Panc1 (cell line): ENCODE results near the gene AGBL1. TPM values are rescaled to one million over a fixed set of nuclear protein-coding genes. Genes with fewer than 3 reads are reported as not detected.

Experiments
- ATAC-seq: fragments of 200-7000 bp; cut with Tn5 transposase; 2 replicates; pipeline ENCODE4 v1.9.1; 2020; ENCODE audit warnings: mild to moderate bottlenecking, moderate library complexity
- BruUV-seq: library from RNA; stranded (reverse); fragments of 400-500 nt; replicated peaks from 2 replicates; lab custom pipeline; 2021; lab: Mats Ljungman, UMichigan
- CTCF ChIA-PET: fragments of 300-600 bp; sonication (Branson Sonifier 250); formaldehyde crosslinking; loops from one replicate; lab custom pipeline; 2022; ENCODE audit warnings: antibody characterized with exemption; lab: Charles Lee
- POLR2A ChIA-PET: fragments of 300-600 bp; sonication (Branson Sonifier 250); formaldehyde crosslinking; loops from one replicate; lab custom pipeline; 2022; ENCODE audit warnings: antibody characterized with exemption; lab: Charles Lee
- DNase-seq: peaks from one replicate; pipeline ENCODE4 v3.0.0-alpha.2; 2010; ENCODE audit warnings: low read depth, low spot score
- H3K27ac ChIP-seq: 2 replicates; pipeline ENCODE4 v1.5.1; 2011; ENCODE audit warnings: mild to moderate bottlenecking, low read length, inconsistent platforms
- H3K27me3 ChIP-seq: fragments of 200-500 bp; sonication (Bioruptor generic); 2 replicates; pipeline ENCODE4 v1.6.0; 2014; ENCODE audit warnings: low read length, inconsistent platforms; ENCODE audit not compliant: control insufficient read depth, insufficient read depth
- H3K36me3 ChIP-seq: fragments of 200-500 bp; sonication (Bioruptor generic); 2 replicates; pipeline ENCODE4 v1.5.1; 2014; ENCODE audit warnings: inconsistent platforms, mild to moderate bottlenecking, low read length, moderate library complexity; ENCODE audit not compliant: control insufficient read depth, insufficient read depth
- H3K4me1 ChIP-seq: 2 replicates; pipeline ENCODE4 v1.5.1; 2011; ENCODE audit warnings: inconsistent platforms, mild to moderate bottlenecking, low read length, moderate library complexity; ENCODE audit not compliant: control insufficient read depth, insufficient read depth
- H3K4me3 ChIP-seq, 2 experiments: 2 replicates each; pipeline ENCODE4 v1.5.1; 2011 to 2012; ENCODE audit warnings: low read depth in 2 of 2, low read length in 2 of 2, mild to moderate bottlenecking in 2 of 2, inconsistent platforms in 1 of 2, moderate library complexity in 1 of 2
- H3K9me3 ChIP-seq: fragments of 200-500 bp; sonication (Bioruptor generic); 2 replicates; pipeline ENCODE4 v1.5.1; 2014; ENCODE audit warnings: low read depth, mild to moderate bottlenecking, inconsistent platforms, low read length, moderate library complexity; ENCODE audit not compliant: control insufficient read depth, insufficient read depth
- POLR2AphosphoS5 ChIP-seq: IDR thresholded peaks from 2 replicates; pipeline ENCODE4 v1.6.1; 2012; ENCODE audit warnings: mild to moderate bottlenecking, low read depth, low read length, moderate library complexity
- SIN3A ChIP-seq: IDR thresholded peaks from 2 replicates; pipeline ENCODE4 v1.6.1; 2012; ENCODE audit warnings: low read depth, mild to moderate bottlenecking, low read length, moderate library complexity, borderline replicate concordance; ENCODE audit not compliant: insufficient read depth
- TCF7L2 ChIP-seq: IDR thresholded peaks from 2 replicates; pipeline ENCODE4 v1.6.1; 2011; ENCODE audit warnings: mild to moderate bottlenecking, low read depth, low read length, inconsistent platforms
- in situ Hi-C: cut with HindIII; loops from 2 replicates; pipeline ENCODE4 v1.10.0; 2016; ENCODE audit warnings: low sequenced_read_pairs, low pct_unique_long_range_greater_than_20kb
- intact Hi-C: fragments of 100-400 bp; cut with micrococcal nuclease; formaldehyde crosslinking; loops from one replicate; pipeline ENCODE4 v1.10.0; 2022; ENCODE audit not compliant: unreplicated experiment
- total RNA-seq: library from RNA; stranded (reverse); gene quantifications from one replicate; pipeline ENCODE4 v1.2.1, GENCODE V29; 2021; ENCODE audit not compliant: unreplicated experiment
- TF ChIP-seq, protein P1 (sequence below), 2 experiments: IDR thresholded peaks; 2 replicates each; pipeline ENCODE4 v1.6.1; 2011 to 2012; ENCODE audit warnings: low read depth in 2 of 2, control low read depth in 1 of 2, low read length in 1 of 2, mild to moderate bottlenecking in 1 of 2, moderate library complexity in 1 of 2; ENCODE audit not compliant: insufficient read depth in 1 of 2
- TF ChIP-seq, protein P2 (sequence below): fragments of 450-650 bp; IDR thresholded peaks from 2 replicates; pipeline ENCODE4 v1.5.1; 2017; ENCODE audit warnings: mild to moderate bottlenecking

Gene AGBL1
- total RNA-seq, 1 experiment from 2014 or later: not detected

DNA sequence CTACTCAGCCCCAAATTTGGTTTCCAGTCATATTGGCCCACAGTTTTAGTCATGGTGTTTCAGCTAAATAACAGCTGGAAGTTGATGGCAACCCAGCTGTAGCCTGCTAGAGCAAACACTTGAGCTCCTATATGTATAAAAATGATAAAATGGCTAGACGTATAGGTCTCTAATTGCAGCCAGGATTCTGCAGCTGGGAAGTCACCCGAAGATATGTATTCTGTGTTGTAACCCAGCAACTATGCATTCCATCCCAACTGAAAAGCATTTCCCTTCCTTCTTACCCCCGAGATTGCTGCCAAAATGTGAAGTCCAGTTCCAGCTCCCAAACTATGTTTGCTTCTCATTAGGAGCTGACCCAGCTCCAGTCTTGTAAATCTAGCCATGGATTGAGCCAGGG is 408.4 kb downstream of the AGBL1 start:
- POLR2A ChIA-PET: no interaction called here
- no peak overlapping the region for H3K27ac ChIP-seq
- TF ChIP-seq, protein P1, sequence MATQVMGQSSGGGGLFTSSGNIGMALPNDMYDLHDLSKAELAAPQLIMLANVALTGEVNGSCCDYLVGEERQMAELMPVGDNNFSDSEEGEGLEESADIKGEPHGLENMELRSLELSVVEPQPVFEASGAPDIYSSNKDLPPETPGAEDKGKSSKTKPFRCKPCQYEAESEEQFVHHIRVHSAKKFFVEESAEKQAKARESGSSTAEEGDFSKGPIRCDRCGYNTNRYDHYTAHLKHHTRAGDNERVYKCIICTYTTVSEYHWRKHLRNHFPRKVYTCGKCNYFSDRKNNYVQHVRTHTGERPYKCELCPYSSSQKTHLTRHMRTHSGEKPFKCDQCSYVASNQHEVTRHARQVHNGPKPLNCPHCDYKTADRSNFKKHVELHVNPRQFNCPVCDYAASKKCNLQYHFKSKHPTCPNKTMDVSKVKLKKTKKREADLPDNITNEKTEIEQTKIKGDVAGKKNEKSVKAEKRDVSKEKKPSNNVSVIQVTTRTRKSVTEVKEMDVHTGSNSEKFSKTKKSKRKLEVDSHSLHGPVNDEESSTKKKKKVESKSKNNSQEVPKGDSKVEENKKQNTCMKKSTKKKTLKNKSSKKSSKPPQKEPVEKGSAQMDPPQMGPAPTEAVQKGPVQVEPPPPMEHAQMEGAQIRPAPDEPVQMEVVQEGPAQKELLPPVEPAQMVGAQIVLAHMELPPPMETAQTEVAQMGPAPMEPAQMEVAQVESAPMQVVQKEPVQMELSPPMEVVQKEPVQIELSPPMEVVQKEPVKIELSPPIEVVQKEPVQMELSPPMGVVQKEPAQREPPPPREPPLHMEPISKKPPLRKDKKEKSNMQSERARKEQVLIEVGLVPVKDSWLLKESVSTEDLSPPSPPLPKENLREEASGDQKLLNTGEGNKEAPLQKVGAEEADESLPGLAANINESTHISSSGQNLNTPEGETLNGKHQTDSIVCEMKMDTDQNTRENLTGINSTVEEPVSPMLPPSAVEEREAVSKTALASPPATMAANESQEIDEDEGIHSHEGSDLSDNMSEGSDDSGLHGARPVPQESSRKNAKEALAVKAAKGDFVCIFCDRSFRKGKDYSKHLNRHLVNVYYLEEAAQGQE (IDR thresholded peaks at IDR 0.05; ENCODE audit: insufficient read depth in 1 of 2, low read depth in 2 of 2, low read length in 1 of 2): no peak
- TF ChIP-seq, protein P2, sequence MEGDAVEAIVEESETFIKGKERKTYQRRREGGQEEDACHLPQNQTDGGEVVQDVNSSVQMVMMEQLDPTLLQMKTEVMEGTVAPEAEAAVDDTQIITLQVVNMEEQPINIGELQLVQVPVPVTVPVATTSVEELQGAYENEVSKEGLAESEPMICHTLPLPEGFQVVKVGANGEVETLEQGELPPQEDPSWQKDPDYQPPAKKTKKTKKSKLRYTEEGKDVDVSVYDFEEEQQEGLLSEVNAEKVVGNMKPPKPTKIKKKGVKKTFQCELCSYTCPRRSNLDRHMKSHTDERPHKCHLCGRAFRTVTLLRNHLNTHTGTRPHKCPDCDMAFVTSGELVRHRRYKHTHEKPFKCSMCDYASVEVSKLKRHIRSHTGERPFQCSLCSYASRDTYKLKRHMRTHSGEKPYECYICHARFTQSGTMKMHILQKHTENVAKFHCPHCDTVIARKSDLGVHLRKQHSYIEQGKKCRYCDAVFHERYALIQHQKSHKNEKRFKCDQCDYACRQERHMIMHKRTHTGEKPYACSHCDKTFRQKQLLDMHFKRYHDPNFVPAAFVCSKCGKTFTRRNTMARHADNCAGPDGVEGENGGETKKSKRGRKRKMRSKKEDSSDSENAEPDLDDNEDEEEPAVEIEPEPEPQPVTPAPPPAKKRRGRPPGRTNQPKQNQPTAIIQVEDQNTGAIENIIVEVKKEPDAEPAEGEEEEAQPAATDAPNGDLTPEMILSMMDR: no peak
- intact Hi-C loops (no loop called here), in situ Hi-C loops (no loop called here)
- BruUV-seq: no TSS peak
- no peaks in the 10 kb centered on the region for H3K27me3 ChIP-seq
- no peak for DNase-seq
- no peak overlapping the region for H3K4me3 ChIP-seq
- no peaks in the 10 kb centered on the region for H3K36me3 ChIP-seq
- no peaks in the 10 kb centered on the region for H3K9me3 ChIP-seq
- CTCF ChIA-PET: no interaction called here
- ATAC-seq: no peak
- no peaks in the 10 kb centered on the region for H3K4me1 ChIP-seq

DNA sequence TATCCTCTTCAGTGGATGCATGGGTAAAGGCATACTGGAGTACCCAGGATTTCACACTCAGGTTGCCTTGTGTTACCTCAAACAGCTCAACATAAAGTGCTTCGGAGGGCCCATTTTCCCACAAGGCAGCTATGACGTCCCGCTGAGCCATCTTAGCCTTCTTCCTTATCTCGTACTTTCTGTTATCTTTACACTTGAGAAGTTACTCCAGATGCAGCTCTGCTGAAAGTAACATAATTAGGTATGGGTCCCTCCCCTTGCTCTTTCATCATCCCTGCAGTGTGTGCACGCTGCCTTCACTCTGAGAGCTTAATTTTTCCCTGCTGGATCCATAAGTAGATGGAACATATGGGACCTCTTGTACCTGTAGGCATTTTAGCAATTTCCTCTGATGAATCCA is 410.3 kb downstream of the AGBL1 start:
- intact Hi-C loops (no loop called here), in situ Hi-C loops (no loop called here)
- POLR2A ChIA-PET: no interaction called here
- no peak for TF ChIP-seq POLR2AphosphoS5
- no peak for TF ChIP-seq TCF7L2
- TF ChIP-seq, protein P1 (IDR thresholded peaks at IDR 0.05; ENCODE audit: insufficient read depth in 1 of 2, low read depth in 2 of 2, low read length in 1 of 2): no peak
- TF ChIP-seq SIN3A: no peak
- TF ChIP-seq, protein P2: no peak
- Histone ChIP-seq H3K36me3 (no peaks in the 10 kb centered on the region), H3K4me3 (no peak overlapping the region), H3K27me3 (no peaks in the 10 kb centered on the region), H3K27ac (no peak overlapping the region), H3K4me1 (no peaks in the 10 kb centered on the region), H3K9me3 (no peaks in the 10 kb centered on the region)
- CTCF ChIA-PET: interaction anchor here (0.6 kb wide), 1 partner anchor 99 kb away, joined by 5 read pairs; no protein-coding TSS in a partner anchor
- ATAC-seq (no peak), DNase-seq (no peak)
- BruUV-seq: no TSS peak
